NCI-H2196 (cell line): Measurements from ENCODE around the gene KRTAP12-3.
"Not testable (repeated sequence)": the region's sequence is repeated elsewhere in the genome, so short reads cannot be mapped to it uniquely, and the experiment has no call there.

Experiments used
- DNase-seq: peaks from one replicate; lab custom pipeline; 2025; ENCODE audit not compliant: unreplicated experiment; lab: John Stamatoyannopoulos, UW

KRTAP12-3 gene

GRCh38 chr21:44627181-44627822, 30.4 kb upstream of the KRTAP12-3 start:
- not testable (repeated sequence) for DNase-seq

GRCh38 chr21:44627831-44628233, 29.9 kb upstream of the KRTAP12-3 start:
- DNase-seq, result not testable (repeated sequence)

- DNase-seq, result no peak
Observed at GRCh38 chr21:44628707-44629391, 28.9 kb upstream of the KRTAP12-3 start.

- no peak for DNase-seq
Observed at GRCh38 chr21:44630440-44630839, 27.3 kb upstream of the KRTAP12-3 start.

GRCh38 chr21:44632067-44632466, 25.7 kb upstream of the KRTAP12-3 start:
- no peak for DNase-seq

- no peak for DNase-seq
Observed at GRCh38 chr21:44636209-44637017, 21.3 kb upstream of the KRTAP12-3 start.

GRCh38 chr21:44637018-44637850, 20.5 kb upstream of the KRTAP12-3 start, which contains the start of gene KRTAP10-10:
TSS of gene KRTAP10-10 (plus strand) at chr21:44637356. CDS start at chr21:44637418, 62 bp downstream.
- DNase-seq, result no peak

- not testable (repeated sequence) for DNase-seq
Observed at GRCh38 chr21:44637851-44638348, 19.8 kb upstream of the KRTAP12-3 start.

GRCh38 chr21:44638506-44639330, 19.0 kb upstream of the KRTAP12-3 start:
- not testable (repeated sequence) for DNase-seq

- DNase-seq, result no peak
Observed at GRCh38 chr21:44639331-44639655, 18.4 kb upstream of the KRTAP12-3 start.

- no peak for DNase-seq
Observed at GRCh38 chr21:44640761-44641160, 17.0 kb upstream of the KRTAP12-3 start.

GRCh38 chr21:44643741-44644310, 13.9 kb upstream of the KRTAP12-3 start:
- DNase-seq, result no peak

- no peak for DNase-seq
Observed at GRCh38 chr21:44644878-44645277, 12.9 kb upstream of the KRTAP12-3 start.

- not testable (repeated sequence) for DNase-seq
Observed at GRCh38 chr21:44646366-44647221, 11.1 kb upstream of the KRTAP12-3 start, which contains the start of gene KRTAP10-11. TSS of gene KRTAP10-11 (plus strand) at chr21:44646414. CDS start at chr21:44646459, 45 bp downstream.

GRCh38 chr21:44647222-44647552, 10.5 kb upstream of the KRTAP12-3 start:
- peak; percentile 18 for DNase-seq

- no peak for DNase-seq
Observed at GRCh38 chr21:44648557-44649311, 9.0 kb upstream of the KRTAP12-3 start.

- no peak for DNase-seq
Observed at GRCh38 chr21:44649521-44650100, 8.1 kb upstream of the KRTAP12-3 start.
